Measurements from ENCODE around the gene HMGXB4. TPM values are rescaled to one million over a fixed set of nuclear protein-coding genes. Genes with fewer than 3 reads are reported as not detected.

Gene HMGXB4
- total and polyA plus RNA-seq, 12 donors: 3.6 to 13.0 (median 9.1) TPM

GRCh38 chr22:35329114-35329847 lies 72.0 kb downstream of the HMGXB4 start:
- no peaks in the 10 kb centered on the region for H3K9me3 ChIP-seq
- peaks cover 3 to 99% (median 80%) of the 10 kb centered on the region in 9 donors for H3K36me3 ChIP-seq
- peak overlapping the region in 7 of 10 donors; percentile 40 to 82 (median 68) for H3K27ac ChIP-seq
- TF ChIP-seq, protein P1, sequence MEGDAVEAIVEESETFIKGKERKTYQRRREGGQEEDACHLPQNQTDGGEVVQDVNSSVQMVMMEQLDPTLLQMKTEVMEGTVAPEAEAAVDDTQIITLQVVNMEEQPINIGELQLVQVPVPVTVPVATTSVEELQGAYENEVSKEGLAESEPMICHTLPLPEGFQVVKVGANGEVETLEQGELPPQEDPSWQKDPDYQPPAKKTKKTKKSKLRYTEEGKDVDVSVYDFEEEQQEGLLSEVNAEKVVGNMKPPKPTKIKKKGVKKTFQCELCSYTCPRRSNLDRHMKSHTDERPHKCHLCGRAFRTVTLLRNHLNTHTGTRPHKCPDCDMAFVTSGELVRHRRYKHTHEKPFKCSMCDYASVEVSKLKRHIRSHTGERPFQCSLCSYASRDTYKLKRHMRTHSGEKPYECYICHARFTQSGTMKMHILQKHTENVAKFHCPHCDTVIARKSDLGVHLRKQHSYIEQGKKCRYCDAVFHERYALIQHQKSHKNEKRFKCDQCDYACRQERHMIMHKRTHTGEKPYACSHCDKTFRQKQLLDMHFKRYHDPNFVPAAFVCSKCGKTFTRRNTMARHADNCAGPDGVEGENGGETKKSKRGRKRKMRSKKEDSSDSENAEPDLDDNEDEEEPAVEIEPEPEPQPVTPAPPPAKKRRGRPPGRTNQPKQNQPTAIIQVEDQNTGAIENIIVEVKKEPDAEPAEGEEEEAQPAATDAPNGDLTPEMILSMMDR (IDR thresholded peaks at IDR 0.05): peak in 1 of 9 donors; percentile 18
- DNase-seq (no peak), ATAC-seq (no peak)
- no peak overlapping the region for H3K4me3 ChIP-seq
- H3K27me3 ChIP-seq: no peaks in the 10 kb centered on the region
- peaks cover 0 to 52% (median 26%) of the 10 kb centered on the region in 9 donors for H3K4me1 ChIP-seq
- intact Hi-C loops (cut with DNase I): no loop called here
- 85 to 86% methylated on average over 12 of the region's 12 CpGs for WGBS, 2 donors

DNA sequence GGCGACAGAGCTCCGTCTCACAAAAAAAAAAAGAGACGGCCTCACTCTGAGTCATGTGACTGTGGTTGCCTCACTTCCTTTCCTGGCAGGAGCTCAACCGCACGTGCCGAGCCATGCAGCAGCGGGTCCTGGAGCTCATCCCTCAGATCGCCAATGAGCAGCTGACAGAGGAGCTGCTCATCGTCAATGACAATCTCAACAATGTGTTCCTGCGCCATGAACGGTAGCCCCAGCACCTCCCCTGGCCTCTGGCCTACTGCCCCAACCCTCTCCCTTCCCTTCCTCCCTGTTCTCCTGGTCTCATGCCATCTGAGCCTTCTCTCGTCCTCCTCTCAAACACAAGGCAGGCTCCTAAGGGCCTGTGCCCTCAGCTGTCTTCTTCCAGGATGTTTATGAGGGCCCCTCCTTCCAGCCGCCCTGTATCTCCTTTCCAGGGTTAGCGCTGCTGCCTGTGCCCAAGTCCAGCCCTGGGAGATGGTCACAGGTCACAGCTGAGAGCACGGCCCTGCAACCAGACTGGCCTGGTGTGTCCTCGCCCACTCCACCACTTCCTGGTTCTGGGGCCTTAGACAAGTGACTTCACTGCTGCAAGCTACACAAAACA lies 73.1 kb downstream of the HMGXB4 start:
- Histone ChIP-seq H3K27ac (peak overlapping the region in 9 of 10 donors; percentile 47 to 82 (median 70)), H3K27me3 (no peaks in the 10 kb centered on the region), H3K4me3 (peak overlapping the region in 1 of 10 donors; percentile 2), H3K4me1 (peaks cover 0 to 57% (median 30%) of the 10 kb centered on the region in 9 donors), H3K36me3 (peaks cover 4 to 99% (median 74%) of the 10 kb centered on the region in 9 donors), H3K9me3 (no peaks in the 10 kb centered on the region)
- TF ChIP-seq, protein P1 (IDR thresholded peaks at IDR 0.05): no peak
- DNase-seq (peak; percentile 85 to 87), ATAC-seq (peak; percentile 70 to 90 (median 86))
- intact Hi-C loops (cut with DNase I): no loop called here
- 28% methylated on average over 16 of the region's 16 CpGs for whole genome bisulfite sequencing, 2 donors

DNA sequence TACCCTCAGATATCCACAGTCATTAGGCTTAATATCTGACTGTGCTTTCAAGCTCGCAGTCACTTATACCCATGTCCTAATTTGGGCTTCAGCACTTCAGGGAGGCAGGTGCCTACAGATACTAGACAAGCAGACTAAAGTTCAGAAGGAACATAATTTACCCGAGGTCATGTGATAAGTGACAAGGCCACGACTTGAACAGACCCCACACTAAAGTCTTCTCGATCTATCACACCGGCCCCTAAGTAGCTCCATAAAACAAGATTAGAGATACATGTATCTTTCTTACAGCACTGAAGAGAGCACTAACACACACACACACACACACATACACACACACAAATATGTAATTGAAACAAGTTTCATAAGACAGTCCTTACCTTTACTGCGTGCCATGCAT lies 75.0 kb downstream of the HMGXB4 start:
- H3K4me3 ChIP-seq: no peak overlapping the region
- H3K36me3 ChIP-seq: peaks cover 0 to 99% (median 60%) of the 10 kb centered on the region in 9 donors
- H3K9me3 ChIP-seq: no peaks in the 10 kb centered on the region
- peak overlapping the region in 4 of 10 donors; percentile 14 to 44 (median 32) for H3K27ac ChIP-seq
- 58 to 60% methylated on average over 6 of the region's 6 CpGs for WGBS, 2 donors
- TF ChIP-seq, protein P1 (IDR thresholded peaks at IDR 0.05): no peak
- intact Hi-C loops (cut with DNase I): no loop called here
- no peak for DNase-seq
- no peak for ATAC-seq
- H3K27me3 ChIP-seq: no peaks in the 10 kb centered on the region
- peaks cover 0 to 66% (median 40%) of the 10 kb centered on the region in 9 donors for H3K4me1 ChIP-seq

- no peaks in the 10 kb centered on the region for H3K9me3 ChIP-seq
- no peak overlapping the region for H3K4me3 ChIP-seq
- ATAC-seq (no peak), DNase-seq (no peak)
- intact Hi-C loops (cut with DNase I): no loop called here
- H3K27ac ChIP-seq: no peak overlapping the region
- peaks cover 0 to 99% (median 58%) of the 10 kb centered on the region in 9 donors for H3K36me3 ChIP-seq
- WGBS, 2 donors: 90 to 95% methylated on average over 7 of the region's 7 CpGs
- TF ChIP-seq, protein P1 (IDR thresholded peaks at IDR 0.05): no peak
- H3K4me1 ChIP-seq: peaks cover 0 to 59% (median 39%) of the 10 kb centered on the region in 9 donors
- H3K27me3 ChIP-seq: no peaks in the 10 kb centered on the region
These were observed 75.9 kb downstream of the HMGXB4 start for GRCh38 chr22:35333220-35333619.

Measured in heart right ventricle (tissue), 16 donors.